HG02840 (cell line): Measurements from ENCODE around the gene GORASP1.

Experiments
- ATAC-seq: cut with Tn5 transposase; IDR thresholded peaks from one replicate; pipeline ENCODE4 v1.9.1; 2021; ENCODE audit warnings: mild to moderate bottlenecking, moderate library complexity, moderate number of reproducible peaks; ENCODE audit not compliant: unreplicated experiment, low FRiP score

GORASP1 gene

GRCh38 chr3:39107388-39108199 lies at the start of gene GORASP1, which contains the start of gene TTC21A:
TSS of gene GORASP1 (minus strand) at chr3:39107627. CDS start at chr3:39107541, 86 bp downstream.
TSS of gene TTC21A (plus strand) at chr3:39107680. CDS start at chr3:39107838, 158 bp downstream.
- peak; percentile 49 for ATAC-seq

DNA sequence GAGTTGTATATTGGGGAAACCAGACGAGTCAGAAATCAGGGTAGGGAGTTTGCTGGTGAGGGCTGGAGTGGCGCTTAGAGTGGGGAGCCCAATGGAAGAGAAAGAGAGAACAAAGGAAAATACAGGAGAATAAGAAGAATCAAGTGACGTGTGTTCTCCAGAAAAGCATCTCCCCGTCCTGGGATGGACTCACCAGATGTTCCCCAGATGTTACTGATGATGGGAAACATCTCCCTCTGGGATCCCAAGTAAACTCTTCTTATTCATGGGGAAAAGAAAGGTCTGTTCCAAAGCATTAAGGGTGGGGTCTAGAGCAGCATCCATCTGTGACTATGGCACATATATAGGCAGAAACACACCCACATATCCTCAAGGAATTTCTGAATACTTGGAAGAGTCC lies 49.0 kb upstream of the GORASP1 start:
- ATAC-seq: no peak

DNA sequence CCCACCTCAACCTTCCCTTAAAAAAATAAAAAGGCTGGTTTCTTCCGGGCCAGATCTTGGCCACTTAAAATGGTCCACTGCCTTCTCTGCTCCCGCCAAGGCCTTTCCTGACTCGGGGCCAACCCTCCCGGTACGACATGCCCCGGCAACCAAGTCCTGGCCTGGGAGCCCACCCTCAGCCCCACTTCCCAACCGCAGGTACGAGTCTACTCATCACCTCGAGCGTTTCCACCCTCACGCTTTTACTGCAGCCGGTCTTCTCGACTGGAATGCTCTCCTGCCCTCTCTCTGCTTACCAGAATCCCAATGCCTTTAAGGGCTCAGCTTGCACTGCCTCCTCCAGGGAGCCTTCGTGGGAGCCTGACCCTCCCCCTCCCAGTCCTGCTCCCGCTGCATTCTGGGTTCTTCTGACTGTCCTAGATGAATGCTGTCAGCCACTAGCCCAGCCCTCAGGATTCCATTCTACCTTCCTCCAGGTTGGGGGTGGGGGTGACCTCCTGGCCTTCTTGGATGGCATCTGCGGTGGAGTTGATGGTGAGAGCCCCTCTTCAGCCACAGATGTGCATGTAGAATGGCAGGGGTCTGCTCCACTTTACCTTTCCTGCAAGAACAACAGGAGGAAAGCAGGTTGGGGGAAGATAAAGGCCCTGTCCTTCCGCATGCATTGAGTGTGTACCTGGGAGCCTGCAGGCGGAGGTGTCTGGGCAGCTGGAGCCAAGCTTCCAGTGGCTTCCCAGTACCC lies 47.0 kb upstream of the GORASP1 start:
- ATAC-seq: no peak

DNA sequence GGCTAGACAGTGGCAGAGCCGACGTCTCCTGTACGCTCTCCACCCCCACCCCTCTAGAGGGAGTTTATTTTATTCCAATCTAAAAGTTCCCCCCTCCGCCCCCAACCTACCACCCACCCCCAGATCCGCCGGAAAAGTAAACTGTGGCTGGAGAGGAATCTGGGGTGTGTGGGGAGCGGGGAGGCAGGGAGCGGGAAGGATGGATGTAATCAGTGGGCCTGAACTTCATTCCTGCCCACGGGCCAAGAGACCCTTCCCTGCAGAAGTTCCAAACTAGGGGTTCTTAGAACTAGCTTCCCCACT lies 46.5 kb upstream of the GORASP1 start:
- ATAC-seq: no peak

DNA sequence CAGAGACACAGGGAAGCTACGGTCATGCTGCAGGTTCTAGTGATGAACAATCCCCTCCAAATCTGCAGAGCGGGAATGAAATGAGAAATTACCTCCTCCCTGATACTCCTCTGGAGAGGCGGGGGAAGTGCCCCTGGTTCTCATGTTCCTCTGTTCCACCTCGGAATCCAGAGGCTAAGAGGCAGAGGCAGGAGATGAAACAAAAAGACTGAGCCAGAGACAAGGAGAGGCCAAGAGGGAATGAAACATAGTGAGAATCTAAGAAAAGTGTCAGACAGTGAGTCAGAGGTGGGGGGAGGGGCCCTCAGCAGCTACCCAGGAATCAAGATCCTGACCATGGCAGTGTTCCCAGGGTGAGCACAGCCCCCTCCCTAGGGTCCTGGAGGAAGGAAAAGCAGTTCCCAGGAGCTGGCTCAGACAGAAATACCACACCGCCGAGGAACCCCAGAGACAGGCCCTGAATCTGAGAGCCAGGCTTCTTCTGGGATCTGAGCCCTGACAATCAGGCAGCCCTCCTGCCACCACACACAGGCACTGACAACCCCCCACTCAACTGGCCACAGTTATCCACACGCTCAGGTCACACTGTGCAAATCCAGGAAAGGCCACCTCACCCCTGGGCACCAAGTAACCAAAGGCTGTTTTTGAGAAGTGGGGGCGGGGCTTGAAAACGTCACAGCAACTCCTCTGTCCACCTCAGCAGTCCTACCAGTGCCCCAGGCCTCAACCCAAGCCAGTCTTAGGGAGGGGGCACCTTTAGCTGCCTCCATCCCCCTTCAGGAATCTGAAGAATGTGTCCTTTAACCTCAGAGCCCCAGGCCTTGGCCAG lies 43.6 kb upstream of the GORASP1 start:
- no peak for ATAC-seq

- ATAC-seq: no peak
Observed at GRCh38 chr3:39150148-39150802, 42.8 kb upstream of the GORASP1 start.

- no peak for ATAC-seq
Observed at GRCh38 chr3:39149498-39150147, 42.2 kb upstream of the GORASP1 start.

GRCh38 chr3:39149059-39149455 lies 41.6 kb upstream of the GORASP1 start:
- ATAC-seq: no peak

DNA sequence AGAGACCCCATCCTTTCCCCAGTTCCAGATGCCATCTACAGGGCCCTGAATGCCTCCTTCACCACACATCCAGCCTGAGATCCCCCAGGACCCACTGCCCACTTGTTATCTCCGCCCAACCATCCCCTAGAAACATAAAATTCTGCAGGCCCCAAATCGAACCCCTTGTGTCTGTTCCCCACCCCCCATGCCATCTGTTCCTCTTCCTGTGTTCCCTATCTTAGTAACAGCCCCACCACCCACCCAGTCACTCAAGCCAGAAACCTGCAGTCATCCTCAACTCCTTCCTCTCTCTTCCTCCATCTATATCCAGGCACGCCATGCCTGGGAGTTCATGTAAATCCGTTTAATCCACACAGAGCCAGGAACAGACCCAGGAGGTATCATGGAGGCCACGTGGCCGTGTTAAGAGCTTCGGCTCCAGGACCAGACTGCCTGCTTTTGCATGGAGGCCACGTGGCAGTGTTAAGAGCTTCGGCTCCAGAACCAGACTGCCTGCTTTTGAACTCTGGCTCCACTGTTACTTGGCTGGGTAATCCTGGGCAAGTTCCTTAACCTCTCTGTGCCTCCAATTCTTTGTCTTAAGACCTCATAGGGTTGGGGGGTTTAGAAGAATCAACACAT lies 41.1 kb upstream of the GORASP1 start:
- no peak for ATAC-seq

DNA sequence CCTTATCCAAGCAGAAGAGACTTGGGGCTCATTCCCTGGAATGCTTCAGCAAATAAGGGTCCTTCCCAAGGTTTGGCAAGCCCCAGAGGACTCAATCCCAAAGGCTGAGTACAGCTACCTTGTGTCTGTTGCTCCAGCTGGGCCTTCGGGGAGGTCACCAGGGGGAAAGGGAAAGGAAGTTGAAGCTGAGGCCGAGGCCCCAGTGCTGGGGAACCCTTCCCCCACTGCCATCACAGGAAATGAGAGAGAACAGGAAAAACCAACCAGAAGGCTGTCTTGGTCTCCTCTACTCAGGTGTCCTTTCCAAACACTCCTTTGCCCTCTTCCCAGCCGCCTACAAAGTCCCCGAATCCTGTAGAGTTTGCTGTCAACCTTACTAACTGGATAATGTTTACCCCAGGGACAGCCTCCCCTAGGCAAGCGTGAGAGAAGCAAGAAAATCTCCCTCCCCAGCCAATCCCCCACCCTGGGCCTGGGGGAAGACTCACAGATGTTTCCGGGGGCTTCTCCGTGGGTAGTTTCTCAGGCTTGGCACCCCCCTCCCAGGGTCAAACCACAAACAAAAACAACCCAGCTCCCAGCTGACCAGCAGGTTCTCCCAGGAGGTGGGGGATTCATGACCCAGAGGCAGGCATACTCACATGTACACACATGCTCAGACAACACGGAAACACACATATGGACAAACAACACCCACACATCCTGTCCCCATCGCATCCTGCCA lies 40.4 kb upstream of the GORASP1 start:
- no peak for ATAC-seq

DNA sequence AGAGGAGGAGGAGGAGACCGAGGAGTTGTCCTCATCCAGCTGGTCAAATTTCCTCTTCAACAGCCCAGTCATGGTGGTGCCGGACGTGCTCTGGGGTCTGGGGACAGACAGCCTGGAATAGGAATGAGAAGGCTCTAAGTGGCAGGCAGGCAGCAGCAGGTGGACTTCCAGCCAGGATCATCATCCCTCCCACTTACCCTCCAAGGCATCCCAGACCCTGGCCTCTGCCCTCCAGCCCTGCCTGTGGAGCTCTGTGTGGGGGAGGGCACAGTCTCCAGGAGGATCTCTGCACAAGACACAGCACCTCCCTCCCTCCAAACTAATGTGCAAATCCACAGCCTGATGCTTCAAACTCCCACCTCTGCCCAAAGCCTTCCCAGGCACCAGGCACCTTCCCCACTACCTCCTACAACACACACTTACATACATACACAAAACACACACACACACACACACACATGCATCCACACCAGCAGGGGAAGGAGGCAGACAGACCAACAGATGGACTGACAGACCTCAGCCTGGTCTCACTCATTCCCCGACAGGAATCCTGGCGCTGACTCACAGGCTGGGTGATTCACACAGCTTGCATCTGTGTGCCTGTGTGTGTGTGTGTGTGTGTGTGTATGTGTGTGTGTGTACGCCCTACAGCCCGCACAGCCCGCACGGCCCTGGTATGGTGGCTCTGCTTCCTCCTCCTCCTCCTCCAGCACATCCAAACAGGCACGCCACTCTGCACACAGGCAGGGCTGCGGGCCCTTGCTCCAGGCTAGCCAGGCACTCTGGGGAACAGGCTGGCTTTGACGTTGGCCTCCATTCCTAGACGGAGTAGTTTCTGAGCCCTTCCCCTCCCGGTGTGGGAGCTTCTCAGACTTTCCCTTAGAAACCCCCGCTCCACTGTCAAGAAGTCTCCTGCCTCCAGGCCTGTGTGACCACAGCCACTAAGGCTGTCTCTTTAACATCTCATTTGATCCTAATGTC lies 39.5 kb upstream of the GORASP1 start:
- ATAC-seq: no peak

DNA sequence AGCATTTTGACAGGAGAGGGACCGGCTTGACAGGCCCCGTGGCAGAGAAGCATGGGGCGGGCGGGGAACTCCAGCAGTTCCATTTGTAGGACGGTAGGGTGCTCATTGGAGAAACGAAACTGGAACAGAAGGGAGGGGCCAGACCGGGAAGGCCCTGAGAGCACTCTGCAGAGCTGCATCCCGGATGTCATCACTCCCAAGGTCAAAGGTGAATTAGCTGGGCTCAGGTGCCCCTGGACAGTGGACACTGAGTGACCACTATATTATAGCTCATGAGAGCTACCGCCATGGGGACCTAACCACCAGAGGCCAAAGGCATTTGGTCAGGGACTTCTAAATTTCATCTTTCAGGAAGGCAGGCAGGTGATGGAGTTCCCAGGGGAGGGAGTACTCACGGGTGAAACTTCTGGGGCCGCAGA lies 38.7 kb upstream of the GORASP1 start:
- no peak for ATAC-seq

DNA sequence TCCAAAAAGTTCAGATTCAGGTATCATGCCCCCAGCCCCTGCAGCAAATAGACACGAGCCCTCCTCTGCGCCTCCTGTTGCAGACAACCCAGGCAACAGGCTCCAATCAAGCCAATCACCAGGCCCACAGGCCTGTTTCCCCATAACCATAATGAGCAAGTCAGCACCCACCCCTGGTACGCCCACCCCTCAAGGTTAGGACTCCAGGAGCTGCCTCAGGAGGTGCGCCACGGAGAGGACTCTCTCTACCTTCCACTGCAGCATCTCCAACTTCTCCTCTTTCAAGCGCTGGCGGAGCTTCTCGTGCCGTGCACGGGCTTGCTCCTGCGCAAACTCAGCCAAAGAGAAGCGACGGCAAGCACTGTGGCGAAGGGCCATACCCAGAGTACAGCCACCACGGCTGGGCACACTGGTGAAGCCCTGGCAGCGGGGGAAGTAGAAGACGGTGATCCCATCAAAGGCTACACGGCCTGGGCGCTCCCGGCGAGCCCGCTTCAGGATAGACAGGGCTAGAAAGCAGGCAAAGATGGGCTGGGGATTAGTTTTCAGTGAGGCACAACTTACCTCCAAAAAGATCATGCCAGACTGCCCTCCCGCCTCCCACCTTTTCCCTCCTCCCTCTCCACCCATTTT lies 37.4 kb upstream of the GORASP1 start:
- no peak for ATAC-seq

DNA sequence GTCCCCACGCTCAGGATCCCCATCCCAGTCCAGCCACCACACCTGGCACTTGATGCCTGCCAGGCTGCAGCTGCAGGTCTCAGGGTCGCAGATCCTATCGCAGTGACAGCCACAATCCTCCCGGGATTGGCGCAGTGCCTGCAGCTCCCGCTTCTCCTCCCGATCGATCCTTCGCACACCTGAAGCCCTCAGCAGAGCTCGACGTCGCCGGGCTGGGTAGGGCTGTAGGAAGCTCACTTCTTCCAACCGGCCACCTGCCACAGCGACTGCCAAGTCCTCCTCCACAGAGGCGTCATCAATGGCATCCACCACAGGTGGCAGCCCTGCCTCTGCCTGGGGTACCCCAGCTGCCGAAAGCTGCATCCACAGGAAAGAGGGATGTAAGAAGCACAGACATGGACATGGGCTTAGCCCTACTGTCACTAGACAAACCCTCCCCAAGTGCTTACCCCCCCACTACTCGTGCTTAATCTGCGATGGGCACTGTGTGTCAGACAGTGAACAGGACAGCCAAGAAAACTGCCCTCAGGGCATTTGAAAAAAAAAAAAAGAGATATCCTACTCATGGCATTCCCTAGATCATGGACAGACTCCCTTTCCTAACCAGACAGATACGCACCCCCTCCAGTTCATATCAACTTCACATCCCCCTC lies 36.8 kb upstream of the GORASP1 start:
- ATAC-seq: no peak

GRCh38 chr3:39143051-39143885 lies 35.8 kb upstream of the GORASP1 start:
- ATAC-seq: no peak

DNA sequence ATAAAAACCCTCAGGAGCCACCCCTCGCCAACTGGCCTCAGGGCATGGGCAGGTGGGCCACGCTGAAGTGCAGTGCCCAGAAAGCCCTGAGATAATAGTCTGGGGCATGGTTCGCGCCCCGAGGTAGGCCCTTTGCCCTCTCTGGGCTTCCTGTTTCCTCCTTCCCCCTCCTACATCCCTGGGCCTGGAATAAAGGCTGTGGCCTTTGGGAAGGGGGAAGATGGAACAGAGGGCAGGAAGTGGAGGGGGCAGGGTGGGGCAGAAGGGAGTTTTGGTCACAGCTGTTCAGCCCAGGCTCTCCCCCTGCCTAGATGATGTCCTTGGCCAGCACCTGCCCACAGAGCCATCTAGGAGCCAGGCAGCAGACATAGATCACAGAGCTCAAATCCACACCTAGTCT lies 34.6 kb upstream of the GORASP1 start:
- ATAC-seq: no peak
